ENCODE measurements around the gene ZDHHC1.

The ZDHHC1 gene

GRCh38 chr16:67447508-67448076 lies 31.3 kb upstream of the ZDHHC1 start:
- DNase-seq (ENCODE audit: low read depth): no peak

- DNase-seq (ENCODE audit: low read depth): no peak
Observed at GRCh38 chr16:67446968-67447507, 30.8 kb upstream of the ZDHHC1 start.

- DNase-seq (ENCODE audit: low read depth): no peak
Observed at GRCh38 chr16:67445913-67446907, 29.9 kb upstream of the ZDHHC1 start.

GRCh38 chr16:67445441-67445912 lies 29.2 kb upstream of the ZDHHC1 start:
- DNase-seq (ENCODE audit: low read depth): no peak

GRCh38 chr16:67445126-67445426 lies 28.8 kb upstream of the ZDHHC1 start:
- DNase-seq (ENCODE audit: low read depth): no peak

GRCh38 chr16:67444259-67445125 lies 28.2 kb upstream of the ZDHHC1 start:
- peak; percentile 13 for DNase-seq (ENCODE audit: low read depth)

GRCh38 chr16:67443265-67443664 lies 27.0 kb upstream of the ZDHHC1 start:
- DNase-seq (ENCODE audit: low read depth): no peak

- no peak for DNase-seq (ENCODE audit: low read depth)
Observed at GRCh38 chr16:67442581-67443255, 26.4 kb upstream of the ZDHHC1 start.

- DNase-seq (ENCODE audit: low read depth): peak; percentile 24
Observed at GRCh38 chr16:67441907-67442306, 25.6 kb upstream of the ZDHHC1 start.

- no peak for DNase-seq (ENCODE audit: low read depth)
Observed at GRCh38 chr16:67441271-67441753, 25.0 kb upstream of the ZDHHC1 start.

- DNase-seq (ENCODE audit: low read depth): no peak
Observed at GRCh38 chr16:67438824-67439393, 22.6 kb upstream of the ZDHHC1 start.

GRCh38 chr16:67438098-67438791 lies 22.0 kb upstream of the ZDHHC1 start:
- no peak for DNase-seq (ENCODE audit: low read depth)

GRCh38 chr16:67437513-67437912 lies 21.2 kb upstream of the ZDHHC1 start:
- DNase-seq (ENCODE audit: low read depth): no peak

GRCh38 chr16:67436640-67437193 lies 20.4 kb upstream of the ZDHHC1 start:
- DNase-seq (ENCODE audit: low read depth): no peak

GRCh38 chr16:67435758-67436164 lies 19.5 kb upstream of the ZDHHC1 start:
- no peak for DNase-seq (ENCODE audit: low read depth)

GRCh38 chr16:67433131-67433719 lies 16.9 kb upstream of the ZDHHC1 start:
- no peak for DNase-seq (ENCODE audit: low read depth)

GRCh38 chr16:67432506-67432890 lies 16.2 kb upstream of the ZDHHC1 start:
- no peak for DNase-seq (ENCODE audit: low read depth)

- DNase-seq (ENCODE audit: low read depth): no peak
Observed at GRCh38 chr16:67431775-67432505, 15.7 kb upstream of the ZDHHC1 start.
